GM12872 (cell line): Measurements from ENCODE around the gene STX18.

ENCODE experiments used
- TF ChIP-seq, protein P1 (sequence below): IDR thresholded peaks from 3 replicates; pipeline ENCODE4 v1.5.1; 2011; ENCODE audit warnings: low read depth, mild to moderate bottlenecking, low read length, moderate library complexity; ENCODE audit not compliant: insufficient read depth

Gene STX18

DNA sequence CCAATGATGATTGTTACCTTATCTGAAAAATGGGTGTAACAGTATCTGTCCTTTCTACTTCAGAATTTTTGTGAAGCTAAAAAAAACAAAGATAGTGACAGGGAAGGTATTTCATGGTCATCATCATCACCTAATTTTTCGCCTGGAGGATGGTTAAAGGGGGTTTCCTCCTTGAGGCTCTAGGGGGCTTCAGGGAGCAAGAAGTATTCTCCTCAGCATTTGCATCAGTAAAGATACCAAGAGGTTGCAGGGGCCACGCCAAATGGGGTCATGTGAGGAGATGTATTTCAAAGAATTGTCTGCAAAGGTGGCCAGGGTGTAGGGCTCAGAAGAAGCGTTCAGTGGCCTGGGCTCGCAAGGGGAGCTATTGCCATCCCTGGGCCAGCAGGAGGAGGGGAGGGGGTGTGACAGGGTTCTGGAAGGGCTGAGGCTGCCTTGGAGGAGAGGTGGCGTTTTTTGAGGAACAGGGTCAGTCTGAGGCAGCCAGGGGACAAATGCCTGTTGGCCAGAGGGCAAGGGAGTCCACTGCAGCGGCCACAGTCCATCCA is 162.2 kb downstream of the STX18 start:
- TF ChIP-seq, protein P1, sequence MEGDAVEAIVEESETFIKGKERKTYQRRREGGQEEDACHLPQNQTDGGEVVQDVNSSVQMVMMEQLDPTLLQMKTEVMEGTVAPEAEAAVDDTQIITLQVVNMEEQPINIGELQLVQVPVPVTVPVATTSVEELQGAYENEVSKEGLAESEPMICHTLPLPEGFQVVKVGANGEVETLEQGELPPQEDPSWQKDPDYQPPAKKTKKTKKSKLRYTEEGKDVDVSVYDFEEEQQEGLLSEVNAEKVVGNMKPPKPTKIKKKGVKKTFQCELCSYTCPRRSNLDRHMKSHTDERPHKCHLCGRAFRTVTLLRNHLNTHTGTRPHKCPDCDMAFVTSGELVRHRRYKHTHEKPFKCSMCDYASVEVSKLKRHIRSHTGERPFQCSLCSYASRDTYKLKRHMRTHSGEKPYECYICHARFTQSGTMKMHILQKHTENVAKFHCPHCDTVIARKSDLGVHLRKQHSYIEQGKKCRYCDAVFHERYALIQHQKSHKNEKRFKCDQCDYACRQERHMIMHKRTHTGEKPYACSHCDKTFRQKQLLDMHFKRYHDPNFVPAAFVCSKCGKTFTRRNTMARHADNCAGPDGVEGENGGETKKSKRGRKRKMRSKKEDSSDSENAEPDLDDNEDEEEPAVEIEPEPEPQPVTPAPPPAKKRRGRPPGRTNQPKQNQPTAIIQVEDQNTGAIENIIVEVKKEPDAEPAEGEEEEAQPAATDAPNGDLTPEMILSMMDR, result no peak

DNA sequence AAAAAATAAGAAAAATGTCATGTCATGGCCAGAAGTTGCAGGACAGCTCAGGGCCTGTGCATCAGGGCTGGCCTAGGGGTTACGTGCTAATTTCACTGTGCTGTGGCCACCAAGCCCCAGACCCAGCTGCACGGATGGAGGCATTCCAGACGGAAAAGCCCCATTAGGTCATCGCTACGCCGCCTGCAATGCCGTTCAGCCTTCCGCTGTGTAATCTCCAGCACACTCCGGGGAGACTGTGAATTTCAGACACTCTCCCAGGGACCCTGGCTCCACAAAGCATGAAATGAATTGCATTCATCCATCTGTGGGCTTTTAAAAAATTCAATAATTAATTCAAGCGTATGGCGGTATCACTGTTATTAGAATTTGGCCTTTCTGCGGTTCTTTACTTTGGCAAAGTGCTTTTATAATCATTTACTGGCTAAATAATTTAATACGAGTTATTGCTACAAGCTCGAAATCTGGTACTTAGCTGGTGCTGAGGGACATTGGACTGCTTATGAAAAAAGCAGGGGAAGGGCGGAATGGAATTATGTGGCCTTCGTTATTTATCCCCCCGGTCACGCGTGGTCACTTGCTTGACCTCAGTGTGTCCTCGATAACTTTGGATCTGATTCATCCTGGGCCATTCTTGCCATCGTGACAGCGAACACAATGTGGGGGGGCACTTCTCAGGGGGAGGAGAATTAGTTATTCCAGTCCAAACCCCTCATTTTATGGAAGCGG is 164.0 kb downstream of the STX18 start:
- TF ChIP-seq, protein P1, result no peak

DNA sequence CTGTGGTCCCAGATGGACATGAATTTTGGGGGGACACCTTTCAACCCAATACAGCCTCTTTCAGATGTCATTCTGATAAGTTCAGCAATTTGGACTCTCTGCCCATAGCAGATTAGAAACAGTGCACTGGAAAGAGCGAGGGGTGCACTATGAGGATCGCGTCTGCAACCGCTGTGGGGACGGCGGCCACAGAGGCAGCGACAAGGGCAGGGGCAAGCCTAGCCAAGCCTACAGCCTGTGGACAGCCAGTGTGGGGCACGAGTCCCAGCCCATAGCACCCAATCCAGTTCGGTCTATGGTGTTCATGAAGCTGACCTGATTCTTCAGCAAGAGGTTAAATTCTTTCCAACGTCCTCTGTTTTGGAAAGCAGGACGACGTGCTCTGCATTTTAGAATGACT is 164.7 kb downstream of the STX18 start:
- TF ChIP-seq, protein P1, result no peak

DNA sequence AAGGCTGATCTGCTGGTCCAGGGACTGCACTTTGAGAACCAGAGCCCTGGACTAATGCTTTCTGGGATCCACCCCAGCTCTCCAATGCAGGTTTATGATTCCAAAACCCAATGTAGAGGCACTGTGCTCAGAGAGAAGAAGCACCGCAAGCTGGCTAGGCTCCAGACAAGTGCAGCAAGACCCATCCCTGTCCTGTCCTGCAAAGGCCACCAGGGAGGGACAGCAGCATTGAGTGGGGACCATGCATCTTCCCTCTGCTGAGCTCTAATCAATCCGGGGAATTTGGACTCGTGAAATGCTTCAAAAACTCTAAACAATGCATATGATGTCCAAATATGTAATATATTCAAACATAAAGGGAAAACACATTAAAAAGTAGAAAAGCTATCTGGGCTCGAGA is 165.8 kb downstream of the STX18 start:
- TF ChIP-seq, protein P1, result no peak

DNA sequence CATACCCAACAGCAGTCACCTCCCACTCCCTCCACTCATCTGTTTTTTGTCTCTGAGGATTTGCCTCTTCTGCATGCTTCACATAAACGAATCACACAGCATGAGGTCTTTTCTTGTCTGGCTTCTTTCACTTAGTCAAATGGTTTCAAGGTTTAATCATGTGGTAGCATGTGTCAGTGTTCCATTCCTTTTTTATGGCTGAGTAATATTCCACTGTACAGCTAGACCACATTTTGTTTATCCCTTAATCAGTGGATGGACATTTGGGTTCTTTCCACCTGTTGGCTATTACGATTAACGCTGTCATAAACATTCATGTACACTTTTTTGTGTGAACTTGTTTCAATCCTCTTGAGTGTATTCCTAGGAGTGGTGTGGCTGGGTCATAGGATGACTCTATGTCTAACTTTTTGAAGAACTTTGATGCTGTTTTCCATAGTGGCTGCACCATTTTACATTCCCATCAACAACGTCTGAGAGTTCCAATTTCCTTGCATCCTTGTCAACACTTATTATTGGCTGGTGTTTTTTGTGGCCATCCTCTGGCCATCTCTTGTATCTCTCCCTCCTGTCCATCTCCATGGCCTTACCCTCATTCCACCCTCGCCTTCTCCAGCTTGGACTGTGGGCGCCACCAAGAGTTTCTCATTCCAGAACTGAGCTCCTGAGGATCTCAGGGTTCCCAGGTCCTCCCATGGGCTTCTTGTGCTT is 167.3 kb downstream of the STX18 start:
- TF ChIP-seq, protein P1, result no peak
